Astrocyte of the cerebellum (primary cell): ENCODE data around the gene SERPINI2.

ENCODE experiments used
- DNase-seq: peaks from one replicate; pipeline ENCODE4 v3.0.0-alpha.2; 2011; ENCODE audit warnings: low read depth
- H3K4me3 ChIP-seq: 2 replicates; pipeline ENCODE4 v1.5.1; 2011; ENCODE audit warnings: mild to moderate bottlenecking, low read depth, low read length, moderate library complexity
- CTCF ChIP-seq: IDR thresholded peaks from 2 replicates; pipeline ENCODE4 v1.5.1; 2012; ENCODE audit warnings: low read length, low read depth, moderate library complexity, mild to moderate bottlenecking; ENCODE audit errors: missing control alignments
- in situ Hi-C: cut with HindIII; loops from 2 replicates; pipeline ENCODE4 v1.10.0; 2017; ENCODE audit warnings: low sequenced_read_pairs

SERPINI2 gene

GRCh38 chr3:167456157-167456799 lies 17.6 kb downstream of the SERPINI2 start:
- DNase-seq, result no peak
- TF ChIP-seq CTCF, result no peak
- no peak overlapping the region for H3K4me3 ChIP-seq
- in situ Hi-C loops, result no loop called here

- no peak for DNase-seq
- H3K4me3 ChIP-seq, result no peak overlapping the region
- in situ Hi-C loops, result no loop called here
- TF ChIP-seq CTCF, result no peak
These were observed 20.0 kb downstream of the SERPINI2 start for GRCh38 chr3:167453815-167454214.

GRCh38 chr3:167451282-167451681 lies 22.6 kb downstream of the SERPINI2 start:
- DNase-seq, result no peak
- no peak for TF ChIP-seq CTCF
- in situ Hi-C loops, result no loop called here
- H3K4me3 ChIP-seq, result no peak overlapping the region

GRCh38 chr3:167450675-167451074 lies 23.2 kb downstream of the SERPINI2 start:
- no peak for DNase-seq
- H3K4me3 ChIP-seq, result no peak overlapping the region
- in situ Hi-C loops, result no loop called here
- no peak for TF ChIP-seq CTCF

- no peak for TF ChIP-seq CTCF
- no peak for DNase-seq
- no peak overlapping the region for H3K4me3 ChIP-seq
- in situ Hi-C loops, result no loop called here
These were observed 23.6 kb downstream of the SERPINI2 start for GRCh38 chr3:167450195-167450594.

- no peak for DNase-seq
- in situ Hi-C loops, result no loop called here
- no peak for TF ChIP-seq CTCF
- H3K4me3 ChIP-seq, result no peak overlapping the region
These were observed 28.4 kb downstream of the SERPINI2 start for GRCh38 chr3:167445491-167445890.

GRCh38 chr3:167441256-167441655 lies 32.6 kb downstream of the SERPINI2 start:
- no peak overlapping the region for H3K4me3 ChIP-seq
- DNase-seq, result no peak
- in situ Hi-C loops, result no loop called here
- TF ChIP-seq CTCF, result no peak
